DOHH2 (cell line): ENCODE measurements around the gene RPL5.

ENCODE experiments used
- H3F3A ChIP-seq: fragments of 200-600 bp; sonication (generic), shearing (Covaris generic); 2 replicates; pipeline ENCODE4 v1.6.0; 2016; ENCODE audit warnings: antibody characterized with exemption, mild to moderate bottlenecking; ENCODE audit not compliant: control insufficient read depth, insufficient read depth
- H3K27ac ChIP-seq: fragments of 200-600 bp; sonication (generic); 2 replicates; pipeline ENCODE4 v1.5.1; 2014; ENCODE audit warnings: low read depth, mild to moderate bottlenecking, low read length, moderate library complexity
- H3K27me3 ChIP-seq: fragments of 200-600 bp; sonication (generic); 2 replicates; pipeline ENCODE4 v1.6.1; 2014; ENCODE audit warnings: mild to moderate bottlenecking, low read length, mixed read lengths; ENCODE audit not compliant: control insufficient read depth
- H3K36me3 ChIP-seq: fragments of 200-600 bp; sonication (generic); 2 replicates; pipeline ENCODE4 v1.6.1; 2014; ENCODE audit warnings: mild to moderate bottlenecking, low read length, moderate library complexity, mixed read lengths; ENCODE audit not compliant: control insufficient read depth
- H3K4me1 ChIP-seq: fragments of 200-600 bp; sonication (generic); 2 replicates; pipeline ENCODE4 v1.6.1; 2014; ENCODE audit warnings: mild to moderate bottlenecking, low read length, mixed read lengths; ENCODE audit not compliant: control insufficient read depth
- H3K4me2 ChIP-seq: fragments of 200-600 bp; sonication (generic); 2 replicates; pipeline ENCODE4 v1.6.0; 2014; ENCODE audit warnings: mild to moderate bottlenecking, low read length, moderate library complexity
- H3K4me3 ChIP-seq: fragments of 200-600 bp; sonication (generic); 2 replicates; pipeline ENCODE4 v1.5.1; 2014; ENCODE audit warnings: mild to moderate bottlenecking, low read length, mixed read lengths
- H3K79me2 ChIP-seq: fragments of 200-600 bp; sonication (generic); 2 replicates; pipeline ENCODE4 v1.6.1; 2014; ENCODE audit warnings: mild to moderate bottlenecking, low read length, mixed read lengths; ENCODE audit not compliant: control insufficient read depth
- H3K9me2 ChIP-seq: fragments of 200-600 bp; sonication (generic); replicated peaks from 2 replicates; pipeline ENCODE4 v1.6.1; 2014; ENCODE audit warnings: mild to moderate bottlenecking, low read length, mixed read lengths; ENCODE audit not compliant: control insufficient read depth
- H3K9me3 ChIP-seq: fragments of 200-600 bp; sonication (generic); 2 replicates; pipeline ENCODE4 v1.6.1; 2014; ENCODE audit warnings: antibody characterized with exemption, low read length, mixed read lengths; ENCODE audit not compliant: control insufficient read depth, insufficient read depth
- H4K20me1 ChIP-seq: fragments of 200-600 bp; sonication (generic); 2 replicates; pipeline ENCODE4 v1.6.0; 2014; ENCODE audit warnings: low read depth, mild to moderate bottlenecking, antibody characterized with exemption, low read length, moderate library complexity; ENCODE audit not compliant: control insufficient read depth, insufficient read depth
- EZH2phosphoT487 ChIP-seq: fragments of 200-600 bp; sonication (generic); IDR thresholded peaks from 2 replicates; pipeline ENCODE4 v1.6.1; 2017; ENCODE audit warnings: borderline replicate concordance, mild to moderate bottlenecking, antibody characterized with exemption, low read length, moderate library complexity, mixed read lengths
- TF ChIP-seq, protein P1 (sequence below): fragments of 200-600 bp; sonication (generic); IDR thresholded peaks from one replicate; pipeline ENCODE4 v1.5.1; 2014; ENCODE audit warnings: antibody characterized with exemption, mild to moderate bottlenecking, low read depth, low read length; ENCODE audit not compliant: poor library complexity, severe bottlenecking

The RPL5 gene

GRCh38 chr1:92845908-92846307 lies 14.1 kb downstream of the RPL5 start:
- no peaks in the 10 kb centered on the region for H3K79me2 ChIP-seq
- H3K4me3 ChIP-seq = no peak overlapping the region
- no peaks in the 10 kb centered on the region for H3K9me3 ChIP-seq
- peaks cover 46% of the 10 kb centered on the region for H3K36me3 ChIP-seq
- H3K27me3 ChIP-seq = no peaks in the 10 kb centered on the region
- H3K27ac ChIP-seq = no peak overlapping the region
- H4K20me1 ChIP-seq = peaks cover 4% of the 10 kb centered on the region; the same call in 1 of the 2 replicates
- no peak for TF ChIP-seq EZH2phosphoT487
- TF ChIP-seq, protein P1, sequence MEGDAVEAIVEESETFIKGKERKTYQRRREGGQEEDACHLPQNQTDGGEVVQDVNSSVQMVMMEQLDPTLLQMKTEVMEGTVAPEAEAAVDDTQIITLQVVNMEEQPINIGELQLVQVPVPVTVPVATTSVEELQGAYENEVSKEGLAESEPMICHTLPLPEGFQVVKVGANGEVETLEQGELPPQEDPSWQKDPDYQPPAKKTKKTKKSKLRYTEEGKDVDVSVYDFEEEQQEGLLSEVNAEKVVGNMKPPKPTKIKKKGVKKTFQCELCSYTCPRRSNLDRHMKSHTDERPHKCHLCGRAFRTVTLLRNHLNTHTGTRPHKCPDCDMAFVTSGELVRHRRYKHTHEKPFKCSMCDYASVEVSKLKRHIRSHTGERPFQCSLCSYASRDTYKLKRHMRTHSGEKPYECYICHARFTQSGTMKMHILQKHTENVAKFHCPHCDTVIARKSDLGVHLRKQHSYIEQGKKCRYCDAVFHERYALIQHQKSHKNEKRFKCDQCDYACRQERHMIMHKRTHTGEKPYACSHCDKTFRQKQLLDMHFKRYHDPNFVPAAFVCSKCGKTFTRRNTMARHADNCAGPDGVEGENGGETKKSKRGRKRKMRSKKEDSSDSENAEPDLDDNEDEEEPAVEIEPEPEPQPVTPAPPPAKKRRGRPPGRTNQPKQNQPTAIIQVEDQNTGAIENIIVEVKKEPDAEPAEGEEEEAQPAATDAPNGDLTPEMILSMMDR = no peak
- peaks cover 68% of the 10 kb centered on the region for H3F3A ChIP-seq
- H3K4me2 ChIP-seq = no peak overlapping the region
- no peaks in the 10 kb centered on the region for H3K9me2 ChIP-seq
- no peaks in the 10 kb centered on the region for H3K4me1 ChIP-seq

DNA sequence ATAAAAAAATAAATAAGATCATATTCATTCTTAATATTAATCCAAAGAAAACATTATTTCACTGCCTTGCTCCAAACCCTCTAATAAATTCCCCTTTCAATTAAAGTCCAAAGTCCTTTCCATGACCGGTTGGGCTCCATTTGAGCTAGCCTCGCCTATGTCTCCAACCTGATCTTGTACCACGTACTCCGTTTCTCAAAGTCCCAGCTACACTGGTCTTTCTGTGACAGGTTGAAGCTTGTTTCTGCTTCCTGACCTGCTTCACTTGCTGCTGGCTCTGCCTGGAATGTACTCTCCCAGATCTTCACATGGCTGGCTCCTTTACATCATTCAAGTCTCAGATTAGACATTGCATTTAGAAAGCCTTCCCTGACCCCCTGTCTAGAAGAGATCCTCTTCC lies 16.4 kb downstream of the RPL5 start:
- H3K9me3 ChIP-seq = no peaks in the 10 kb centered on the region
- no peaks in the 10 kb centered on the region for H3K4me1 ChIP-seq
- H3K79me2 ChIP-seq = no peaks in the 10 kb centered on the region
- no peak overlapping the region for H3K27ac ChIP-seq
- peaks cover 46% of the 10 kb centered on the region for H3F3A ChIP-seq
- no peak overlapping the region for H3K4me3 ChIP-seq
- TF ChIP-seq, protein P1 = no peak
- TF ChIP-seq EZH2phosphoT487 = no peak
- H3K36me3 ChIP-seq = peaks cover 24% of the 10 kb centered on the region
- H4K20me1 ChIP-seq = no peaks in the 10 kb centered on the region
- H3K27me3 ChIP-seq = no peaks in the 10 kb centered on the region
- H3K9me2 ChIP-seq = no peaks in the 10 kb centered on the region
- H3K4me2 ChIP-seq = no peak overlapping the region

DNA sequence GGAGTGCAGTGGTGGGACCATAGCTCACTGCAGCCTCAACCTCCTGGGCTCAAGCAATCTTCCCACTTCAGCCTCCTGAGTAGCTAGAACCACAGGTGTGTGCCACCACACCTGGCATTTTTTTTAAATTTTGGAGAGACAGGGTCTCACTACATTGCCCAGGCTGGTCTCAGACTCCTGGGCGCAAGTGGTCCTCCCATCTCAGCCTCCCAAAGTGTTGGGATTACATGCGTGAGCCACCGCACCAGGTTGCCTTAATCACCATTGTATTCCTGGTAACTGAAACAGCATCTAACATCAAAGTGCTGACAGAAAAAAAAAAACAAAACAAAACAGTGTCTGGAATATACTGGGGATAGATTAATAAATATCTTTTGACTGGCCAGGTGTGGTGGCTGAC lies 18.2 kb downstream of the RPL5 start:
- Histone ChIP-seq H3K9me2 (no peaks in the 10 kb centered on the region), H3F3A (peaks cover 30% of the 10 kb centered on the region)

More for the DNA sequence above, 18.2 kb downstream of the RPL5 start:
- no peak for TF ChIP-seq EZH2phosphoT487
- TF ChIP-seq, protein P1 = no peak
- Histone ChIP-seq H3K79me2 (peaks cover 8% of the 10 kb centered on the region; the same call in 1 of the 2 replicates), H3K4me2 (no peak overlapping the region), H3K27me3 (no peaks in the 10 kb centered on the region), H3K9me3 (no peaks in the 10 kb centered on the region), H3K36me3 (peaks cover 11% of the 10 kb centered on the region), H3K4me1 (no peaks in the 10 kb centered on the region), H4K20me1 (no peaks in the 10 kb centered on the region), H3K27ac (no peak overlapping the region), H3K4me3 (no peak overlapping the region)
